Measurements from ENCODE around the gene SLC16A14.

The SLC16A14 gene

GRCh38 chr2:230007931-230008707, 60.6 kb downstream of the SLC16A14 start:
- 63 to 65% methylated on average over 10 of the region's 12 CpGs for WGBS, 2 experiments
- Histone ChIP-seq H3K27ac (ENCODE audit: insufficient read depth, low read depth, low read length, poor library complexity, severe bottlenecking) (no peak overlapping the region), H3K4me1 (ENCODE audit: control insufficient read depth, insufficient read depth, low read length) (no peaks in the 10 kb centered on the region), H3K36me3 (ENCODE audit: control insufficient read depth, insufficient read depth, low read length) (no peaks in the 10 kb centered on the region), H3K9me3 (ENCODE audit: control insufficient read depth, low read length) (no peaks in the 10 kb centered on the region), H3K4me3 (ENCODE audit: insufficient read depth, low read depth, low read length) (no peak overlapping the region), H3K27me3 (ENCODE audit: control insufficient read depth, insufficient read depth, low read length, poor library complexity, severe bottlenecking) (no peaks in the 10 kb centered on the region)

- no peaks in the 10 kb centered on the region for H3K36me3 ChIP-seq (ENCODE audit: control insufficient read depth, insufficient read depth, low read length)
- no peaks in the 10 kb centered on the region for H3K9me3 ChIP-seq (ENCODE audit: control insufficient read depth, low read length)
- H3K4me1 ChIP-seq (ENCODE audit: control insufficient read depth, insufficient read depth, low read length), result no peaks in the 10 kb centered on the region
- no peak overlapping the region for H3K4me3 ChIP-seq (ENCODE audit: insufficient read depth, low read depth, low read length)
- H3K27me3 ChIP-seq (ENCODE audit: control insufficient read depth, insufficient read depth, low read length, poor library complexity, severe bottlenecking), result no peaks in the 10 kb centered on the region
- WGBS, 2 experiments, result 95 to 96% methylated on average over 6 of the region's 6 CpGs
- H3K27ac ChIP-seq (ENCODE audit: insufficient read depth, low read depth, low read length, poor library complexity, severe bottlenecking), result no peak overlapping the region
Observed at GRCh38 chr2:230000118-230000841, 68.4 kb downstream of the SLC16A14 start.

GRCh38 chr2:229997565-229997964, 71.2 kb downstream of the SLC16A14 start:
- no peaks in the 10 kb centered on the region for H3K9me3 ChIP-seq (ENCODE audit: control insufficient read depth, low read length)
- no peaks in the 10 kb centered on the region for H3K36me3 ChIP-seq (ENCODE audit: control insufficient read depth, insufficient read depth, low read length)
- no peaks in the 10 kb centered on the region for H3K27me3 ChIP-seq (ENCODE audit: control insufficient read depth, insufficient read depth, low read length, poor library complexity, severe bottlenecking)
- H3K27ac ChIP-seq (ENCODE audit: insufficient read depth, low read depth, low read length, poor library complexity, severe bottlenecking), result no peak overlapping the region
- no peak overlapping the region for H3K4me3 ChIP-seq (ENCODE audit: insufficient read depth, low read depth, low read length)
- WGBS, 2 experiments, result 88 to 92% methylated on average over 3 of the region's 3 CpGs
- no peaks in the 10 kb centered on the region for H3K4me1 ChIP-seq (ENCODE audit: control insufficient read depth, insufficient read depth, low read length)

- Histone ChIP-seq H3K4me3 (ENCODE audit: insufficient read depth, low read depth, low read length) (no peak overlapping the region), H3K9me3 (ENCODE audit: control insufficient read depth, low read length) (no peaks in the 10 kb centered on the region), H3K36me3 (ENCODE audit: control insufficient read depth, insufficient read depth, low read length) (no peaks in the 10 kb centered on the region), H3K27ac (ENCODE audit: insufficient read depth, low read depth, low read length, poor library complexity, severe bottlenecking) (no peak overlapping the region), H3K4me1 (ENCODE audit: control insufficient read depth, insufficient read depth, low read length) (no peaks in the 10 kb centered on the region), H3K27me3 (ENCODE audit: control insufficient read depth, insufficient read depth, low read length, poor library complexity, severe bottlenecking) (no peaks in the 10 kb centered on the region)
- 93 to 95% methylated on average over 4 of the region's 4 CpGs for WGBS, 2 experiments
Observed at GRCh38 chr2:229996320-229996719, 72.4 kb downstream of the SLC16A14 start.

DNA sequence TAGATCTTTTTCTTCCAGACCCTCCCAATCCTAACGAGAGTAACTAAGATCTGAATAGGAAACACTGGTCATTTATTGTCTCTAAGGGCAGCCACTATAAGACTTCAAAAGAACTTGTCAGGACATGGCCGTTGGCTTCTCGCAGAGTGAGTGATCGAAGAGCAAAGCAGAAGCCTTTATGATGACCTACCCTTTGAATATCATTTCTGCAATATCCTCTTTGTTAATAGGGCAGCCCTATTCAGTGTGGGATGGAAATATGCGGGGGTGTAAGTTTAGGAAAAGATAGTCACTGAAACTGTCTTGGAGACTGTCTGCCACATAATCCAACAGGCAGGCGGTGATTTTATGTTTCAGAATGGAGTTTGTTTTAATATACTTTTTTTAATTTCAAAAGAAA, 75.5 kb downstream of the SLC16A14 start:
- Histone ChIP-seq H3K27me3 (ENCODE audit: control insufficient read depth, insufficient read depth, low read length, poor library complexity, severe bottlenecking) (no peaks in the 10 kb centered on the region), H3K27ac (ENCODE audit: insufficient read depth, low read depth, low read length, poor library complexity, severe bottlenecking) (no peak overlapping the region), H3K9me3 (ENCODE audit: control insufficient read depth, low read length) (no peaks in the 10 kb centered on the region), H3K4me1 (ENCODE audit: control insufficient read depth, insufficient read depth, low read length) (no peaks in the 10 kb centered on the region), H3K4me3 (ENCODE audit: insufficient read depth, low read depth, low read length) (no peak overlapping the region), H3K36me3 (ENCODE audit: control insufficient read depth, insufficient read depth, low read length) (no peaks in the 10 kb centered on the region)
- WGBS, 2 experiments, result 83 to 95% methylated on average over 5 to 6 of the region's 6 CpGs
